HEK293 (cell line): Measurements from ENCODE around the gene FOXJ2.

ENCODE experiments used
- CTCF ChIA-PET: fragments of 350-600 bp; formaldehyde crosslinking; extraction: SDS; loops from one replicate; lab custom pipeline; 2021; ENCODE audit warnings: antibody characterized with exemption; lab: Yijun Ruan, JAX
- POLR2A ChIA-PET: fragments of 300-600 bp; formaldehyde crosslinking; extraction: SDS; loops from one replicate; lab custom pipeline; 2020; ENCODE audit warnings: antibody characterized with exemption, inconsistent platforms; lab: Yijun Ruan, JAX
- H3K27ac ChIP-seq: fragments of 200-500 bp; sonication (Bioruptor generic); 2 replicates; pipeline ENCODE4 v1.5.1; 2014; ENCODE audit warnings: low read depth, low read length, control low read depth, inconsistent platforms; ENCODE audit errors: extremely low read depth
- H3K36me3 ChIP-seq, 2 experiments: fragments of 200-500 bp in 1 of 2; sonication (Bioruptor generic) in 1 of 2; 1 replicate in 1 of 2; 2 replicates in 1 of 2; pipeline ENCODE4 v1.5.1; 2014 to 2017; ENCODE audit warnings: inconsistent platforms in 2 of 2, low read length in 2 of 2; ENCODE audit not compliant: control insufficient read depth in 2 of 2, insufficient read depth in 1 of 2
- H3K4me1 ChIP-seq: fragments of 200-500 bp; sonication (Bioruptor generic); 2 replicates; pipeline ENCODE4 v1.5.1; 2014; ENCODE audit warnings: mild to moderate bottlenecking, low read length, inconsistent platforms; ENCODE audit not compliant: control insufficient read depth, insufficient read depth
- H3K4me3 ChIP-seq: 2 replicates; pipeline ENCODE4 v1.5.1; 2011; ENCODE audit warnings: low read depth, mild to moderate bottlenecking, control low read depth, low read length, moderate library complexity
- H3K9me3 ChIP-seq: fragments of 200-500 bp; sonication (Bioruptor generic); 2 replicates; pipeline ENCODE4 v1.5.1; 2014; ENCODE audit warnings: low read depth, low read length, inconsistent platforms; ENCODE audit not compliant: control insufficient read depth, insufficient read depth
- EGR2 ChIP-seq: fragments of 450-650 bp; formaldehyde crosslinking; IDR thresholded peaks from 2 replicates; pipeline ENCODE4 v1.5.1; 2016; ENCODE audit warnings: low read depth, missing biosample characterization, missing genetic modification characterization
- GLI4 ChIP-seq: fragments of 450-650 bp; formaldehyde crosslinking; IDR thresholded peaks from 2 replicates; pipeline ENCODE4 v1.5.1; 2016; ENCODE audit warnings: missing biosample characterization, missing genetic modification characterization
- OSR2 ChIP-seq: fragments of 450-650 bp; formaldehyde crosslinking; IDR thresholded peaks from 2 replicates; pipeline ENCODE4 v1.5.1; 2016; ENCODE audit warnings: missing biosample characterization, missing genetic modification characterization
- RBAK ChIP-seq: fragments of 450-650 bp; formaldehyde crosslinking; IDR thresholded peaks from 2 replicates; pipeline ENCODE4 v1.5.1; 2016; ENCODE audit warnings: missing biosample characterization, missing genetic modification characterization
- SALL2 ChIP-seq: fragments of 450-650 bp; formaldehyde crosslinking; IDR thresholded peaks from 2 replicates; pipeline ENCODE4 v1.5.0; 2017; ENCODE audit warnings: missing biosample characterization, mild to moderate bottlenecking, missing genetic modification characterization, borderline replicate concordance
- TCF7L2 ChIP-seq: IDR thresholded peaks from 2 replicates; pipeline ENCODE4 v1.6.1; 2011; ENCODE audit warnings: low read depth, mild to moderate bottlenecking, inconsistent platforms, low read length, moderate library complexity, borderline replicate concordance
- YY1 ChIP-seq: fragments of 450-650 bp; formaldehyde crosslinking; IDR thresholded peaks from 2 replicates; pipeline ENCODE4 v1.5.1; 2018; ENCODE audit warnings: missing biosample characterization, missing genetic modification characterization
- ZBTB1 ChIP-seq: fragments of 450-650 bp; formaldehyde crosslinking; IDR thresholded peaks from 2 replicates; pipeline ENCODE4 v1.5.1; 2016; ENCODE audit warnings: missing biosample characterization, missing genetic modification characterization
- ZBTB17 ChIP-seq: fragments of 450-650 bp; formaldehyde crosslinking; IDR thresholded peaks from 2 replicates; pipeline ENCODE4 v1.5.1; 2016; ENCODE audit warnings: missing biosample characterization, missing genetic modification characterization
- ZFHX2 ChIP-seq: fragments of 450-650 bp; formaldehyde crosslinking; conservative IDR thresholded peaks from 2 replicates; pipeline ENCODE4 v1.5.1; 2016; ENCODE audit warnings: missing biosample characterization, missing genetic modification characterization
- ZNF140 ChIP-seq: fragments of 450-650 bp; formaldehyde crosslinking; IDR thresholded peaks from 2 replicates; pipeline ENCODE4 v1.5.1; 2016; ENCODE audit warnings: missing biosample characterization, missing genetic modification characterization
- ZNF202 ChIP-seq: fragments of 450-650 bp; formaldehyde crosslinking; IDR thresholded peaks from 2 replicates; pipeline ENCODE4 v1.5.1; 2016; ENCODE audit warnings: missing biosample characterization, missing genetic modification characterization, borderline replicate concordance
- ZNF223 ChIP-seq: fragments of 450-650 bp; formaldehyde crosslinking; IDR thresholded peaks from 2 replicates; pipeline ENCODE4 v1.5.1; 2016; ENCODE audit warnings: missing biosample characterization, missing genetic modification characterization
- ZNF292 ChIP-seq: fragments of 450-650 bp; formaldehyde crosslinking; IDR thresholded peaks from 2 replicates; pipeline ENCODE4 v1.5.1; 2016; ENCODE audit warnings: low read depth, missing biosample characterization, missing genetic modification characterization, borderline replicate concordance
- ZNF530 ChIP-seq: fragments of 450-650 bp; formaldehyde crosslinking; IDR thresholded peaks from 2 replicates; pipeline ENCODE4 v1.5.1; 2016; ENCODE audit warnings: low read depth, missing biosample characterization, missing genetic modification characterization
- ZNF555 ChIP-seq: fragments of 450-650 bp; formaldehyde crosslinking; conservative IDR thresholded peaks from 2 replicates; pipeline ENCODE4 v1.5.1; 2017; ENCODE audit warnings: missing biosample characterization, mild to moderate bottlenecking, missing genetic modification characterization, inconsistent platforms
- ZNF623 ChIP-seq: fragments of 450-650 bp; formaldehyde crosslinking; IDR thresholded peaks from 2 replicates; pipeline ENCODE4 v1.5.1; 2016; ENCODE audit warnings: missing biosample characterization, missing genetic modification characterization
- ZNF658 ChIP-seq: fragments of 450-650 bp; formaldehyde crosslinking; IDR thresholded peaks from 2 replicates; pipeline ENCODE4; 2016; ENCODE audit warnings: missing biosample characterization, missing genetic modification characterization
- ZNF776 ChIP-seq: fragments of 450-650 bp; formaldehyde crosslinking; IDR thresholded peaks from 2 replicates; pipeline ENCODE4 v1.5.0; 2017; ENCODE audit warnings: missing biosample characterization, missing genetic modification characterization, borderline replicate concordance
- TF ChIP-seq, protein P1 (sequence below): fragments of 450-650 bp; IDR thresholded peaks from 2 replicates; pipeline ENCODE4 v1.5.1; 2018; ENCODE audit warnings: missing biosample characterization, missing genetic modification characterization
- TF ChIP-seq, protein P2 (sequence below): fragments of 450-650 bp; formaldehyde crosslinking; IDR thresholded peaks from 2 replicates; pipeline ENCODE4 v1.5.1; 2016; ENCODE audit warnings: missing biosample characterization, missing genetic modification characterization, low read depth
- TF ChIP-seq, protein P3 (sequence below): fragments of 450-650 bp; formaldehyde crosslinking; IDR thresholded peaks from 2 replicates; pipeline ENCODE4 v1.5.0; 2017; ENCODE audit warnings: missing biosample characterization, missing genetic modification characterization, borderline replicate concordance
- TF ChIP-seq, protein P4 (sequence below): IDR thresholded peaks from 2 replicates; pipeline ENCODE4 v1.6.1; 2011; ENCODE audit warnings: mild to moderate bottlenecking, low read depth, low read length, borderline replicate concordance
- TF ChIP-seq, protein P5 (sequence below): fragments of 450-650 bp; IDR thresholded peaks from 2 replicates; pipeline ENCODE4 v1.5.1; 2018; ENCODE audit warnings: missing biosample characterization, mild to moderate bottlenecking, missing genetic modification characterization
- TF ChIP-seq, protein P6 (sequence below): fragments of 450-650 bp; formaldehyde crosslinking; IDR thresholded peaks from 2 replicates; pipeline ENCODE4 v1.5.1; 2016; ENCODE audit warnings: missing biosample characterization, missing genetic modification characterization
- TF ChIP-seq, protein P7 (sequence below): fragments of 450-650 bp; formaldehyde crosslinking; IDR thresholded peaks from 2 replicates; pipeline ENCODE4 v1.5.1; 2016; ENCODE audit warnings: missing biosample characterization, missing genetic modification characterization

FOXJ2 gene

DNA sequence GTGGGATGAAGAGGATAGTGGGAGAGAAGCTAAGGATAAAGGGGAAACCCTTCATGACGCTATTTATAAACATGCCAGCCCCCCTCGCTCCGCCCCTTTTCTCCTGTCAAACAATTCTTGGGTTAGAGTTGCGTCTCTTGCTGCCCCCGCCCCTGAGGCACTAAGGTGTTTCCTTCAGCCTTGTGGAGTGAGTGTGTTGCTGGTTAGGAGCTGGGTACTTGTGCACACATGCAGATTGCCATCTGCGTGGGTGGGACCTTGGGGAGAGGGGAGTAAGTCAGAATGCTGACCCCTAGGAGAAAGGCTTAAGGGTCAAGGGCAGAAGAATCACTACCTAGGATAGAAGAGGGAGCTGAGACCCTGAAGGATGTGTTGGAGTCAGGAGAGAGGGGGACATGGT is 5.4 kb downstream of the FOXJ2 start (continued):
- TF ChIP-seq ZFHX2 (tag by site-specific recombination), result peak; percentile 3; the same call in 1 of the 2 replicates
- no peak for TF ChIP-seq ZNF555 (tag by site-specific recombination)
- TF ChIP-seq, protein P1, sequence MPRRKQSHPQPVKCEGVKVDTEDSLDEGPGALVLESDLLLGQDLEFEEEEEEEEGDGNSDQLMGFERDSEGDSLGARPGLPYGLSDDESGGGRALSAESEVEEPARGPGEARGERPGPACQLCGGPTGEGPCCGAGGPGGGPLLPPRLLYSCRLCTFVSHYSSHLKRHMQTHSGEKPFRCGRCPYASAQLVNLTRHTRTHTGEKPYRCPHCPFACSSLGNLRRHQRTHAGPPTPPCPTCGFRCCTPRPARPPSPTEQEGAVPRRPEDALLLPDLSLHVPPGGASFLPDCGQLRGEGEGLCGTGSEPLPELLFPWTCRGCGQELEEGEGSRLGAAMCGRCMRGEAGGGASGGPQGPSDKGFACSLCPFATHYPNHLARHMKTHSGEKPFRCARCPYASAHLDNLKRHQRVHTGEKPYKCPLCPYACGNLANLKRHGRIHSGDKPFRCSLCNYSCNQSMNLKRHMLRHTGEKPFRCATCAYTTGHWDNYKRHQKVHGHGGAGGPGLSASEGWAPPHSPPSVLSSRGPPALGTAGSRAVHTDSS (tag by site-specific recombination), result no peak

DNA sequence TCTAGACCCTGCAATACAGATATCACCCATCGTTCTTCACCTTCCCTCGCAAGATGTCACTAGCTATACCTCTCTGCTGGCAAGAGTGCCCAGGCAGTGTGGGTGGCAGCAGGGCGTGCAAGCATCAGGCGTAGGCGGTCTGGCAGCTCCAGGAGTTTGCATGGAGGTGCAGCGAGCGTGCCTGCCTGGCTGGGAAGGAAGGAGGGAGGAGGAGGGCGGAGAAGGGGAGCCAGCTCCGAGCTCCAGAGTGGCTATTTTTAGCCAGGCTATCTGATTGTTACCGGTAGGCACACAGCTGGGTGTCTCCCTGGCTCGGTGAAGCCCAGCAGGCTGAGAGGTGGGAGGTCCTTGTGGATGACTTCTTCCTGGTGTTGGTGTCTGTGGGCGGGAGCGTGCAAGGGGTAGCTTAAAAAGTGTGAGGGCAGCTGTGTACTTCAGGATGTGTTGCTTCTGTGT is 6.2 kb downstream of the FOXJ2 start:
- Histone ChIP-seq H3K4me3 (peak overlapping the region; percentile 18), H3K27ac (no peak overlapping the region; the same call in 1 of the 2 replicates), H3K9me3 (no peaks in the 10 kb centered on the region), H3K4me1 (peaks cover 11% of the 10 kb centered on the region), H3K36me3 (peaks cover 19 to 28% of the 10 kb centered on the region in 2 experiments)
- POLR2A ChIA-PET, result interaction anchor here (1.6 kb wide), 1 partner anchor 11 kb away, joined by 12 read pairs; no protein-coding TSS in a partner anchor
- CTCF ChIA-PET, result interaction anchor here (0.6 to 4.0 kb wide), 8 partner anchors 8 to 351 kb away, joined by 3 to 23 read pairs (median 4); no protein-coding TSS in a partner anchor
- no peak for TF ChIP-seq RBAK
- TF ChIP-seq, protein P2, sequence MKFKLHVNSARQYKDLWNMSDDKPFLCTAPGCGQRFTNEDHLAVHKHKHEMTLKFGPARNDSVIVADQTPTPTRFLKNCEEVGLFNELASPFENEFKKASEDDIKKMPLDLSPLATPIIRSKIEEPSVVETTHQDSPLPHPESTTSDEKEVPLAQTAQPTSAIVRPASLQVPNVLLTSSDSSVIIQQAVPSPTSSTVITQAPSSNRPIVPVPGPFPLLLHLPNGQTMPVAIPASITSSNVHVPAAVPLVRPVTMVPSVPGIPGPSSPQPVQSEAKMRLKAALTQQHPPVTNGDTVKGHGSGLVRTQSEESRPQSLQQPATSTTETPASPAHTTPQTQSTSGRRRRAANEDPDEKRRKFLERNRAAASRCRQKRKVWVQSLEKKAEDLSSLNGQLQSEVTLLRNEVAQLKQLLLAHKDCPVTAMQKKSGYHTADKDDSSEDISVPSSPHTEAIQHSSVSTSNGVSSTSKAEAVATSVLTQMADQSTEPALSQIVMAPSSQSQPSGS (tag by site-specific recombination), result no peak
- TF ChIP-seq, protein P3, sequence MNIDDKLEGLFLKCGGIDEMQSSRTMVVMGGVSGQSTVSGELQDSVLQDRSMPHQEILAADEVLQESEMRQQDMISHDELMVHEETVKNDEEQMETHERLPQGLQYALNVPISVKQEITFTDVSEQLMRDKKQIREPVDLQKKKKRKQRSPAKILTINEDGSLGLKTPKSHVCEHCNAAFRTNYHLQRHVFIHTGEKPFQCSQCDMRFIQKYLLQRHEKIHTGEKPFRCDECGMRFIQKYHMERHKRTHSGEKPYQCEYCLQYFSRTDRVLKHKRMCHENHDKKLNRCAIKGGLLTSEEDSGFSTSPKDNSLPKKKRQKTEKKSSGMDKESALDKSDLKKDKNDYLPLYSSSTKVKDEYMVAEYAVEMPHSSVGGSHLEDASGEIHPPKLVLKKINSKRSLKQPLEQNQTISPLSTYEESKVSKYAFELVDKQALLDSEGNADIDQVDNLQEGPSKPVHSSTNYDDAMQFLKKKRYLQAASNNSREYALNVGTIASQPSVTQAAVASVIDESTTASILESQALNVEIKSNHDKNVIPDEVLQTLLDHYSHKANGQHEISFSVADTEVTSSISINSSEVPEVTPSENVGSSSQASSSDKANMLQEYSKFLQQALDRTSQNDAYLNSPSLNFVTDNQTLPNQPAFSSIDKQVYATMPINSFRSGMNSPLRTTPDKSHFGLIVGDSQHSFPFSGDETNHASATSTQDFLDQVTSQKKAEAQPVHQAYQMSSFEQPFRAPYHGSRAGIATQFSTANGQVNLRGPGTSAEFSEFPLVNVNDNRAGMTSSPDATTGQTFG (tag by site-specific recombination), result no peak
- no peak for TF ChIP-seq ZNF223 (tag by site-specific recombination)
- TF ChIP-seq ZNF623 (tag by site-specific recombination), result no peak
- TF ChIP-seq, protein P4, sequence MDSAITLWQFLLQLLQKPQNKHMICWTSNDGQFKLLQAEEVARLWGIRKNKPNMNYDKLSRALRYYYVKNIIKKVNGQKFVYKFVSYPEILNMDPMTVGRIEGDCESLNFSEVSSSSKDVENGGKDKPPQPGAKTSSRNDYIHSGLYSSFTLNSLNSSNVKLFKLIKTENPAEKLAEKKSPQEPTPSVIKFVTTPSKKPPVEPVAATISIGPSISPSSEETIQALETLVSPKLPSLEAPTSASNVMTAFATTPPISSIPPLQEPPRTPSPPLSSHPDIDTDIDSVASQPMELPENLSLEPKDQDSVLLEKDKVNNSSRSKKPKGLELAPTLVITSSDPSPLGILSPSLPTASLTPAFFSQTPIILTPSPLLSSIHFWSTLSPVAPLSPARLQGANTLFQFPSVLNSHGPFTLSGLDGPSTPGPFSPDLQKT, result no peak
- peak; percentile 91 for TF ChIP-seq ZBTB17
- no peak for TF ChIP-seq ZNF140 (tag by site-specific recombination)
- TF ChIP-seq ZBTB1, result no peak
- TF ChIP-seq, protein P5, sequence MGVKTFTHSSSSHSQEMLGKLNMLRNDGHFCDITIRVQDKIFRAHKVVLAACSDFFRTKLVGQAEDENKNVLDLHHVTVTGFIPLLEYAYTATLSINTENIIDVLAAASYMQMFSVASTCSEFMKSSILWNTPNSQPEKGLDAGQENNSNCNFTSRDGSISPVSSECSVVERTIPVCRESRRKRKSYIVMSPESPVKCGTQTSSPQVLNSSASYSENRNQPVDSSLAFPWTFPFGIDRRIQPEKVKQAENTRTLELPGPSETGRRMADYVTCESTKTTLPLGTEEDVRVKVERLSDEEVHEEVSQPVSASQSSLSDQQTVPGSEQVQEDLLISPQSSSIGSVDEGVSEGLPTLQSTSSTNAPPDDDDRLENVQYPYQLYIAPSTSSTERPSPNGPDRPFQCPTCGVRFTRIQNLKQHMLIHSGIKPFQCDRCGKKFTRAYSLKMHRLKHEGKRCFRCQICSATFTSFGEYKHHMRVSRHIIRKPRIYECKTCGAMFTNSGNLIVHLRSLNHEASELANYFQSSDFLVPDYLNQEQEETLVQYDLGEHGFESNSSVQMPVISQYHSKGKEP, result peak; percentile 53; the same call in 1 of the 2 replicates
- TF ChIP-seq YY1 (tag by site-specific recombination), result no peak
- no peak for TF ChIP-seq ZNF658 (tag by site-specific recombination)
- TF ChIP-seq, protein P6, sequence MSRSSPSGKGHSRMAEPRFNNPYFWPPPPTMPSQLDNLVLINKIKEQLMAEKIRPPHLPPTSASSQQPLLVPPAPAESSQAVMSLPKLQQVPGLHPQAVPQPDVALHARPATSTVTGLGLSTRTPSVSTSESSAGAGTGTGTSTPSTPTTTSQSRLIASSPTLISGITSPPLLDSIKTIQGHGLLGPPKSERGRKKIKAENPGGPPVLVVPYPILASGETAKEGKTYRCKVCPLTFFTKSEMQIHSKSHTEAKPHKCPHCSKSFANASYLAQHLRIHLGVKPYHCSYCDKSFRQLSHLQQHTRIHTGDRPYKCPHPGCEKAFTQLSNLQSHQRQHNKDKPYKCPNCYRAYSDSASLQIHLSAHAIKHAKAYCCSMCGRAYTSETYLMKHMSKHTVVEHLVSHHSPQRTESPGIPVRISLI (tag by site-specific recombination), result no peak
- no peak for TF ChIP-seq GLI4
- peak; percentile 84 for TF ChIP-seq OSR2 (tag by site-specific recombination)
- no peak for TF ChIP-seq ZNF776 (tag by site-specific recombination)
- no peak for TF ChIP-seq TCF7L2
- TF ChIP-seq, protein P7, sequence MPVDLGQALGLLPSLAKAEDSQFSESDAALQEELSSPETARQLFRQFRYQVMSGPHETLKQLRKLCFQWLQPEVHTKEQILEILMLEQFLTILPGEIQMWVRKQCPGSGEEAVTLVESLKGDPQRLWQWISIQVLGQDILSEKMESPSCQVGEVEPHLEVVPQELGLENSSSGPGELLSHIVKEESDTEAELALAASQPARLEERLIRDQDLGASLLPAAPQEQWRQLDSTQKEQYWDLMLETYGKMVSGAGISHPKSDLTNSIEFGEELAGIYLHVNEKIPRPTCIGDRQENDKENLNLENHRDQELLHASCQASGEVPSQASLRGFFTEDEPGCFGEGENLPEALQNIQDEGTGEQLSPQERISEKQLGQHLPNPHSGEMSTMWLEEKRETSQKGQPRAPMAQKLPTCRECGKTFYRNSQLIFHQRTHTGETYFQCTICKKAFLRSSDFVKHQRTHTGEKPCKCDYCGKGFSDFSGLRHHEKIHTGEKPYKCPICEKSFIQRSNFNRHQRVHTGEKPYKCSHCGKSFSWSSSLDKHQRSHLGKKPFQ (tag by site-specific recombination), result no peak
- no peak for TF ChIP-seq ZNF530 (tag by site-specific recombination)
- TF ChIP-seq SALL2 (tag by site-specific recombination), result no peak
- TF ChIP-seq ZNF292 (tag by site-specific recombination), result no peak
- peak; percentile 96 for TF ChIP-seq EGR2 (tag by site-specific recombination)
- no peak for TF ChIP-seq ZNF202 (tag by site-specific recombination)
